GM12875 (cell line): ENCODE measurements around the gene CDC6.

Experiments used
- H3K4me3 ChIP-seq: one replicate; pipeline ENCODE4 v1.5.1; 2011; ENCODE audit warnings: low read depth, low read length, control low read depth
- CTCF ChIP-seq: IDR thresholded peaks from 2 replicates; pipeline ENCODE4 v1.5.1; 2011; ENCODE audit warnings: low read depth, mild to moderate bottlenecking, control low read depth, inconsistent platforms, low read length, moderate library complexity, borderline replicate concordance; ENCODE audit not compliant: insufficient read depth

CDC6 gene

DNA sequence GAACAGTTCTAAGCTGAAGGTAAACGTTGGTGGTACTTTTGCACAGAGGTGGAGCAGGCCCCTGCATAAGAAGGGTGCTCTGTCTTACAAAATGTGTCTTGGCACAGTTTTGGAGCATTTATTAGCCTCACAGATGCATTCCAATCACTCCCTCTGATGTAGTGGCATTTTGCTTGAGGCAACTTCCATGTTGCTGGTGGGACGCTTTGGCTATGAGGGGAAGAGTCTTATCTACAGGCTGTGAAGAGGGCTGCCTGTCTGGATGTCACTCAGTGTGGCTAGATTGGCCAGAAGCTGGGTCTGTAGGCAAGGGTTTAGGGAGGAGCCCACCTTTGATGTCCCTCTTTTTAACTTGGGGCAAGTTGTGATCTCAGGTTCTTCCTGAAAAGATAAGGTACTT is 18.7 kb downstream of the CDC6 start:
- H3K4me3 ChIP-seq, result no peak overlapping the region
- no peak for TF ChIP-seq CTCF

GRCh38 chr17:40307001-40307730 is 19.5 kb downstream of the CDC6 start:
- H3K4me3 ChIP-seq, result no peak overlapping the region
- TF ChIP-seq CTCF, result no peak

DNA sequence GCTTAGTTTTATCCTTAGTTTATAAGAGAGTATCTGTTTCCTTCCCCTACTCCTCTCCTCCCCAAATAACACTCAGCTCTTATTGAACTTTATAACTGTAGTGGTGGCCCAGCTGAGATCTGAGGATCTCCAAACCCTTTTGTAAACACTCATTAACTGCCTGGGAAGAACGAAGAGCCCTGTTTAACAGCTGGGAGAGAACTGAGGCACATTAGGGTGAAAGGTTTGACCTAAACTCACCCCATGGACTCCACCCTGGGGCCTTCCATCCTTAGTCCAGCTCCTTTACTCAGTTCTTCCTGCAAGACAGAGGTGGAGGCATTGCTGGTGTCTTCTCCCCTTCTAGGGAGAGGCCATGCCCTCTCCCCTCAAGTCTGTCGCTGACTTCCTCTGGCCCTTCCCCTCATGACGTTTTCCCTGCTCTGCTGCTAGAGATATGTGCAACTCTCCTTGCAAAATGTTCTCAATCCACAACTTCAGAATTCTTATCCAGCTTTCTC is 20.1 kb downstream of the CDC6 start:
- no peak for TF ChIP-seq CTCF
- H3K4me3 ChIP-seq, result no peak overlapping the region

DNA sequence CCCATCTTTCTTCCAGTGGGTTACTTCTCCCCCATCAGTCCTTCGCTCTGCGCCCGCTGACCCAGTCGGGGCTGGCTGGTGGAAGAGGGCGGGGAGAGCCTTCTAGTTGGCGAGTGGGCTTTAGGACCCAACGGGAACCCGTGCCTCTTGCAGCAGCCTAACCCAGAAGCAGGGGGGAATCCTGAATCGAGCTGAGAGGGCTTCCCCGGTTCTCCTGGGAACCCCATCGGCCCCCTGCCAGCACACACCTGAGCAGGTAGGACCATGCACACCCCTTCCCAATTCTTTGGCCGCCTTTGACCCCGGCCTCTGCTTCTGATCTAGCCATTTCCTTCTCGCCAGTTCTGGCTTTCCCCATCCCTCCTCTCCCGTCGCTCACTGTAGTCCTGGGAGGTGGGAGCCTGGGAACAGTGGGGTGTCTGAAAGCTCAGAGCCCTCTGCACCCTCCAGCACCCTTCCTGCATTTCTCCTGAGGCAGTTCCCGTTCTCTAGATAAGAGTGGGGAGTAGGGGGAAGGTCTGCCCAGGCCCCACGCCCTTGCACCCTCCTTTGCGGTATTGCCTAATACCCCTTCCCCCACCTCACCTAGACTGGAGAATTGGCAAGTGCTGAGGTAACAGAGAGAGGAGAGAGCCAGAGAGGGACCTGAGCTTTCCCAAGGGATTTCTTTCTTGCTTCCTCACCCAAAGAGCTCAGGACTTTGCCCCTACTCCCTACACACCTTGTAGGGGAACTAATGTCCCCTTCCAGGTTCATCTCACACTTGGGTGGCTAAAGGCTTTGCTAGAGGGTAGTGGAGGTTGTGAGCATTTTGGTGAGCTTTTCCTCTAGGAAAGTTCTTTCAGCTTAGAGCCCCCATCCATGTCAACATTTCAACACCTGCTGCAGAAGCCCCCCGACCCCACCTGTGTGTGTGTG is 21.6 kb downstream of the CDC6 start, which contains the start of gene RARA:
Gene RARA (plus strand): TSS at position 150 of the 918 bp plus-strand sequence. CDS start 22,039 bp downstream, outside the sequence.
- TF ChIP-seq CTCF, result no peak
- peak within 1 kb of the TSS; percentile 47 for H3K4me3 ChIP-seq

GRCh38 chr17:40309949-40310510 is 22.4 kb downstream of the CDC6 start:
- H3K4me3 ChIP-seq, result peak overlapping the region; percentile 47
- no peak for TF ChIP-seq CTCF

DNA sequence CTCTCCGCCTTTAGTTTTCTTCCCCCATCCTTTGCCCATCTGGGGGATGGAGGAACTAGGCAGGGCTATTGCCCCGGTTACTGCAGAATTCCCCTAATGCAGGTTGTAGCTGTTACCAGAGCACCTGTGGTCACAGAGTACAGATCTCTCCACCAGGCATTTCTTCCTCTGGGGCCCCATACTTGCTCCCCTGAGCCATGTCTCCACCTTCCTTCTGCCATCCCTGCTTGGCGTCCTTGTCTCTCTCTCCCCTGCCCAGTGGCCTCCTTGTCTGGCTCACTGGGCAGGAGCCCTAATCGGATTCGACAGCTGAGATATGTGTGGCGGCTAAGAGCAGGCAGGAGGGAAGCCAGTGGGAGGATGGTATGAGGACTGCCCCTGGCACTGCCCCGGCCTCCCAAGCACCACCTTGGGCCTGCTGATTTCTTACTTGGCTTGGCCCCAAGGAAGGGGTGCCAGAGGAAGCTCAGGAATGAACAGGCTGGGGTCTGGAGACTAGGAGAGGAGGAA is 23.3 kb downstream of the CDC6 start:
- no peak overlapping the region for H3K4me3 ChIP-seq
- TF ChIP-seq CTCF, result no peak
